ENCODE measurements around the gene KLHL11. TPM values are rescaled to one million over a fixed set of nuclear protein-coding genes. Genes with fewer than 3 reads are reported as not detected.

The KLHL11 gene
- total RNA-seq, 1 experiment from 2014 or later, result 16.8 TPM

DNA sequence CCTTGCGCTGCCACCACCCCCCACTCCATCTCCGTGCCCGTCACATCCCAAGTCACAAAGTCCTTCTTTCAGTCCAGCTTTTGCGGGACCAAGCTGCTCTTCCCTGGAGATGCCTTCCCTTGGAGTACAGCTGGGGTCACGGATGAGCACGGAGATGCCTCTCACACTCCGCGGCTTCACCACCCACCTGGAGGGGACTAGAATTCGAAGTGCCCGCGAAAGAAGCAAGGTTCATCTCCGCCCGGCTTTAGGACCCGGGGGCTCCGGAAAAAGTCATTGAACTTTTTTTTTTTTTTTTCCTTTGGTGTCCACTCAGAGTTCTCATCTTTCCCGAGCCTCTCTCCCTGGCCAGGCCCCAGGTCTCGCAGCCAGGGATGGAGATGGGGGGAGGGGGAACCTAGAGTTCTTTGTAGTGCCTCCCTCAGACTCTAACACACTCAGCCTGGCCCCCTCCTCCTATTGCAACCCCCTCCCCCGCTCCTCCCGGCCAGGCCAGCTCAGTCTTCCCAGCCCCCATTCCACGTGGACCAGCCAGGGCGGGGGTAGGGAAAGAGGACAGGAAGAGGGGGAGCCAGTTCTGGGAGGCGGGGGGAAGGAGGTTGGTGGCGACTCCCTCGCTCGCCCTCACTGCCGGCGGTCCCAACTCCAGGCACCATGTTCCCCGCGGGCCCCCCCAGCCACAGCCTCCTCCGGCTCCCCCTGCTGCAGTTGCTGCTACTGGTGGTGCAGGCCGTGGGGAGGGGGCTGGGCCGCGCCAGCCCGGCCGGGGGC, 52.7 kb downstream of the KLHL11 start, which contains the start of gene FKBP10:
Gene FKBP10 (plus strand): TSS at position 624 of the 771 bp plus-strand sequence. CDS start 31 bp downstream, at position 655.
- Mint-ChIP-seq H3K27ac (peak within 1 kb of the TSS; percentile 79 to 97 (median 91); a peak in 6 of 7 replicates), H3K27me3 (ENCODE audit: low read depth) (peaks cover 11% of the 10 kb centered on the region), H3K4me3 (peak within 1 kb of the TSS; percentile 91 to 99), H3K4me1 (peaks cover 23 to 31% of the 10 kb centered on the region in 2 experiments), H3K9me3 (peaks cover 0 to 10% of the 10 kb centered on the region in 2 experiments; a peak in 3 of 5 replicates), H3K36me3 (ENCODE audit: insufficient read depth in 1 of 3, low read depth in 3 of 3) (peaks cover 23 to 30% (median 29%) of the 10 kb centered on the region in 3 experiments)
- H3K27me3 ChIP-seq (ENCODE audit: insufficient read depth, low read length), result no peaks in the 10 kb centered on the region
- H4K20me1 ChIP-seq (ENCODE audit: control insufficient read depth, insufficient read depth, insufficient read length), result no peaks in the 10 kb centered on the region
- H2BK12ac ChIP-seq (ENCODE audit: insufficient read length, low read depth, low read length), result no peak within 1 kb of the TSS
- H4K8ac ChIP-seq (replicated peaks; ENCODE audit: insufficient read length, low read depth, low read length), result no peak within 1 kb of the TSS
- peak within 1 kb of the TSS; percentile 51 for H3K9ac ChIP-seq (ENCODE audit: extremely low read depth, insufficient read length, low read length)
- no peak within 1 kb of the TSS for H2AK5ac ChIP-seq (ENCODE audit: insufficient read length, low read length)
- H3K4me2 ChIP-seq (ENCODE audit: insufficient read depth, insufficient read length, low read length), result peak within 1 kb of the TSS; percentile 76
- H2BK120ac ChIP-seq (ENCODE audit: low read depth, low read length, poor library complexity, severe bottlenecking), result no peak within 1 kb of the TSS
- H3K18ac ChIP-seq (ENCODE audit: insufficient read length, low read depth, low read length), result no peak within 1 kb of the TSS
- no peak within 1 kb of the TSS for H3T11ph ChIP-seq (ENCODE audit: low read length)
- H3K79me2 ChIP-seq (ENCODE audit: insufficient read depth, low read length), result peaks cover 14% of the 10 kb centered on the region; the same call in 1 of the 2 replicates
- no peak within 1 kb of the TSS for H2BK20ac ChIP-seq (ENCODE audit: low read depth, low read length, poor library complexity, severe bottlenecking)
- H3K27ac ChIP-seq (ENCODE audit: insufficient read length, low read depth, low read length), result no peak within 1 kb of the TSS
- H3K79me1 ChIP-seq (ENCODE audit: insufficient read depth, low read depth, low read length, poor library complexity, severe bottlenecking), result peaks cover 2% of the 10 kb centered on the region
- TF ChIP-seq, protein P1, sequence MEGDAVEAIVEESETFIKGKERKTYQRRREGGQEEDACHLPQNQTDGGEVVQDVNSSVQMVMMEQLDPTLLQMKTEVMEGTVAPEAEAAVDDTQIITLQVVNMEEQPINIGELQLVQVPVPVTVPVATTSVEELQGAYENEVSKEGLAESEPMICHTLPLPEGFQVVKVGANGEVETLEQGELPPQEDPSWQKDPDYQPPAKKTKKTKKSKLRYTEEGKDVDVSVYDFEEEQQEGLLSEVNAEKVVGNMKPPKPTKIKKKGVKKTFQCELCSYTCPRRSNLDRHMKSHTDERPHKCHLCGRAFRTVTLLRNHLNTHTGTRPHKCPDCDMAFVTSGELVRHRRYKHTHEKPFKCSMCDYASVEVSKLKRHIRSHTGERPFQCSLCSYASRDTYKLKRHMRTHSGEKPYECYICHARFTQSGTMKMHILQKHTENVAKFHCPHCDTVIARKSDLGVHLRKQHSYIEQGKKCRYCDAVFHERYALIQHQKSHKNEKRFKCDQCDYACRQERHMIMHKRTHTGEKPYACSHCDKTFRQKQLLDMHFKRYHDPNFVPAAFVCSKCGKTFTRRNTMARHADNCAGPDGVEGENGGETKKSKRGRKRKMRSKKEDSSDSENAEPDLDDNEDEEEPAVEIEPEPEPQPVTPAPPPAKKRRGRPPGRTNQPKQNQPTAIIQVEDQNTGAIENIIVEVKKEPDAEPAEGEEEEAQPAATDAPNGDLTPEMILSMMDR (conservative IDR thresholded peaks at IDR 0.05), result no peak
- H4K91ac ChIP-seq (ENCODE audit: insufficient read length, low read depth, low read length), result no peak within 1 kb of the TSS
- peak; percentile 94 for DNase-seq
- H3K4me1 ChIP-seq (ENCODE audit: insufficient read depth, low read length), result peaks cover 4% of the 10 kb centered on the region; the same call in 1 of the 2 replicates
- peaks cover 16% of the 10 kb centered on the region for H3K23me2 ChIP-seq (ENCODE audit: insufficient read length, low read depth, low read length, poor library complexity, severe bottlenecking)
- H3K56ac ChIP-seq (ENCODE audit: insufficient read length, low read depth, low read length), result no peak within 1 kb of the TSS
- H3K23ac ChIP-seq (ENCODE audit: insufficient read length, low read depth, low read length), result no peak within 1 kb of the TSS
- H2AFZ ChIP-seq (ENCODE audit: low read length), result no peak within 1 kb of the TSS
- H3K9me3 ChIP-seq (ENCODE audit: control insufficient read depth, low read depth, low read length), result no peaks in the 10 kb centered on the region
- H3K4ac ChIP-seq (ENCODE audit: low read depth, low read length), result no peak within 1 kb of the TSS
- H3K14ac ChIP-seq (ENCODE audit: insufficient read depth, low read length), result no peak within 1 kb of the TSS; the same call in 1 of the 2 replicates
- no CpG with 5 or more reads among the region's 35 CpGs for WGBS (ENCODE audit: extremely low coverage, insufficient read length, low lambda C conversion rate)
- H2BK15ac ChIP-seq (ENCODE audit: low read depth, low read length), result no peak within 1 kb of the TSS
- H4K5ac ChIP-seq (ENCODE audit: insufficient read length, low read depth, low read length), result no peak within 1 kb of the TSS
- no peak within 1 kb of the TSS for H2BK5ac ChIP-seq (ENCODE audit: insufficient read length, low read length)
